ENCODE measurements around the gene HMOX1. TPM values are rescaled to one million over a fixed set of nuclear protein-coding genes. Genes with fewer than 3 reads are reported as not detected.
A peak's percentile ranks its signal among the peaks of the same experiment; 100 is the strongest.

The HMOX1 gene
- total RNA-seq, 1 donor from 2014 or later = 44.3 TPM

DNA sequence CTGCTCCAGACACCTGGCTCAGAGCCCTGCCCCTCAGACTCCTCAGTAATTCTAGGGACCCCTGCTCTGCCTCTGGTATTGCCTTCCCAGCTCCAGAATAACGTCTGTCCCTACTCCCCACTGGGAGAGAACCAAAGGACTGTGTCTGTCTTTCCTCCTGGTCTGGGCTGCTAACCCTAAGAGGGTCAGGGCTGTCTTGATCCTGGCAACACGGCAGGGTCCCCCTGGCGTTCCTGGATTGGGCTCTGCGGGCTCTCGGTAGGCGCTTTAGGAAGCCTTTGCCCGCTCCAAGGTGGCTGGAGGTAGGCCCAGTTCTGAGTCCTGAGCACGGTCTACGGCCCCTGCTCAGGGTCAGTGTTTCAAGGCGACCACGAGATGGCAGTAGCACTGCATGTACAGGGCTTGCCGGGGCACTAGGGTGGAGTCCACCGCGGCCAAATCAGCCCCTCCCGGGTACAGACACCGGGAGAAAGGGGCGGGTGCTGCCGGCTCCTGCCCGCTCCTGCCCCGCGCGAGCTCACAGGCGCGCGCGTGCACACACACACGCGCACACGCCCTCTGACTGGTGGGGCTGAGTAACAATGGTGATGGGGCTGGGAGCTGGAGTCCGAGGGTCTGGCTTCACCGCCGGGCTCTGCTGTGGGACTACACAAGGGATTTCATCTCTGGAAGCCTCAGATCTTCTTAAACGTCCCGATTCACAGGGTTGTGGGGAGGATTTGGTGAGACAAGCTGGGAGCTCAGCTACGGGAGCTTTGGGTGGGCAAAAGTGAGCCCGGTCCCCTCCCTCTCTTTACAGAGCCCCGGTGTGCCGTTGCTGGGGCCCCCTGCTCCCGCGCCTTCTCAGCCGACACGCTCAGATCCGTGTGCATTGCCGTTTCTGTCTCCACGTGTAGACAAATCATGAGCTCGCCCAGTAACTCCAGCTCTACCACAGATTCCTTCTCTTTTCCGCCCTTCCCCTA lies 30.1 kb upstream of the HMOX1 start:
- DNase-seq (ENCODE audit: extremely low spot score, unreplicated experiment) = peak; percentile 96
- Mint-ChIP-seq H3K27ac (ENCODE audit: unreplicated experiment) (peak overlapping the region; percentile 85), H3K36me3 (ENCODE audit: unreplicated experiment) (peaks cover 2% of the 10 kb centered on the region), H3K4me3 (ENCODE audit: unreplicated experiment) (peak overlapping the region; percentile 78), H3K4me1 (ENCODE audit: unreplicated experiment) (peaks cover 26% of the 10 kb centered on the region), H3K27me3 (ENCODE audit: unreplicated experiment) (no peaks in the 10 kb centered on the region), H3K9me3 (ENCODE audit: unreplicated experiment) (no peaks in the 10 kb centered on the region)
- TF ChIP-seq, protein P1, sequence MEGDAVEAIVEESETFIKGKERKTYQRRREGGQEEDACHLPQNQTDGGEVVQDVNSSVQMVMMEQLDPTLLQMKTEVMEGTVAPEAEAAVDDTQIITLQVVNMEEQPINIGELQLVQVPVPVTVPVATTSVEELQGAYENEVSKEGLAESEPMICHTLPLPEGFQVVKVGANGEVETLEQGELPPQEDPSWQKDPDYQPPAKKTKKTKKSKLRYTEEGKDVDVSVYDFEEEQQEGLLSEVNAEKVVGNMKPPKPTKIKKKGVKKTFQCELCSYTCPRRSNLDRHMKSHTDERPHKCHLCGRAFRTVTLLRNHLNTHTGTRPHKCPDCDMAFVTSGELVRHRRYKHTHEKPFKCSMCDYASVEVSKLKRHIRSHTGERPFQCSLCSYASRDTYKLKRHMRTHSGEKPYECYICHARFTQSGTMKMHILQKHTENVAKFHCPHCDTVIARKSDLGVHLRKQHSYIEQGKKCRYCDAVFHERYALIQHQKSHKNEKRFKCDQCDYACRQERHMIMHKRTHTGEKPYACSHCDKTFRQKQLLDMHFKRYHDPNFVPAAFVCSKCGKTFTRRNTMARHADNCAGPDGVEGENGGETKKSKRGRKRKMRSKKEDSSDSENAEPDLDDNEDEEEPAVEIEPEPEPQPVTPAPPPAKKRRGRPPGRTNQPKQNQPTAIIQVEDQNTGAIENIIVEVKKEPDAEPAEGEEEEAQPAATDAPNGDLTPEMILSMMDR (IDR thresholded peaks at IDR 0.05) = peak; percentile 97

DNA sequence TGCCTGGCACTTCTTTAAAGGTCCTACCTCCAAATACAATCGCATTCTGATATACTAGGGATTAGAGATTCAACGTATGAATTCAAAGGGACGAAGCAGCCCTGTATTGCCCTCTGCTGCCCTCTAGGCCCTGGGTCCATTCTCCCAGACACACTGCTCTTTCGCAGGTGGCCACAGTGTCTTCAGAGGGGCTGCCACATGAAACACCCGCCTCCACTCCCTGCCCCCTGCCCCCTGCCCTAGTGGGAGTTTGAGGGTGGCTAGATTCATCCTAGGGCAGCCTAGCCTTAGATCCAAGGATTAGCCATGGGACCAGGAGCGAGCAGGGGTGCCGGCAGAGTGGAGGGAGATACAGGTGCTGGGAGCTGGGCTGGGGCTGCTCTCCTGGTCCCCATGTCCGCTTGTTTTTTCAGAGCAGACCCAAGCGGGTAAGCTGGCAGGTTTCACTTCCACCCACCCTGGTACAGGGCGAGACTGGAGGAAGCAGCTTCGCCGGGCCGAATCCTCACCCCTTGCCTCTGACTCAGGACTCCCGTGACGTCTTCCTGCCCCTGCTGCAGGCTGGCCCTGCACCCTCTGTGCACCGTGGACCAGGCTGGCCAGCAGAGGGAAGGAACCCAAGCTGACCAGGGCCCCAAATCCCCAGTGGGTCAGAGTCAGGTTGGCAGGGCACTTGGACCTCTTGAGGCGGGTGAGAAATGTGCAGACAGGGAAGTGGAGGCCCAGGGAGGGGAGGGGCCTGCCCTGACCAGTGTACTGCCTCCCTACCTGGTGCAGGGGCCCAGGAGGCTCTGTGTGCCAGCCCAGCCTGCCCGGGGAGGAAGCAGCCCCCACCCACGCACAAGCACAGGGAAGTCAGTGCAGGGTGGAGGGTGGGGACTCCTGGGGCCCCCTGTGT lies 28.4 kb upstream of the HMOX1 start:
- no peak overlapping the region for H3K4me3 Mint-ChIP-seq (ENCODE audit: unreplicated experiment)
- H3K4me1 Mint-ChIP-seq (ENCODE audit: unreplicated experiment) = peaks cover 26% of the 10 kb centered on the region
- peaks cover 2% of the 10 kb centered on the region for H3K36me3 Mint-ChIP-seq (ENCODE audit: unreplicated experiment)
- DNase-seq (ENCODE audit: extremely low spot score, unreplicated experiment) = no peak
- H3K9me3 Mint-ChIP-seq (ENCODE audit: unreplicated experiment) = no peaks in the 10 kb centered on the region
- TF ChIP-seq, protein P1 (IDR thresholded peaks at IDR 0.05) = no peak
- no peak overlapping the region for H3K27ac Mint-ChIP-seq (ENCODE audit: unreplicated experiment)
- no peaks in the 10 kb centered on the region for H3K27me3 Mint-ChIP-seq (ENCODE audit: unreplicated experiment)

DNA sequence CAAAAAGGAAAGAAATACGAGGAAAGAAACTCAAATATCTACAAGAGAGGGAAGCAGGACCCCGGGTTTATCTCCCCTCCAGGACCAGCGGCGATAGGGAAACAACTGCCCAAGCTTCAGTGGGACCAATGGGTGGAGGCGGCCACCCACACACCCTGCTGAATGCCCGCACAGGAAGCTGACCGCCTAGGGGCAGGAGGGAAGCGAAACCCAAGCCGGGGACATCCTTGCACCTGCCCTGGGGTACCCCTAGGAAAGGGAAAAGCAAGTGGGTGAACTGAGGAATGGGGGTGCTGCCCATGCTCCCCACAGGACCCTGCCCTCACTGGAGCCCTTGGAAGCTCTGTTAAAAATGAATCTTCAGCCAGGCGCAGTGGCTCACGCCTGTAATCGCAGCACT lies 27.6 kb upstream of the HMOX1 start:
- no peak for DNase-seq (ENCODE audit: extremely low spot score, unreplicated experiment)
- H3K9me3 Mint-ChIP-seq (ENCODE audit: unreplicated experiment) = no peaks in the 10 kb centered on the region
- TF ChIP-seq, protein P1 (IDR thresholded peaks at IDR 0.05) = no peak
- H3K27ac Mint-ChIP-seq (ENCODE audit: unreplicated experiment) = no peak overlapping the region
- H3K36me3 Mint-ChIP-seq (ENCODE audit: unreplicated experiment) = no peaks in the 10 kb centered on the region
- H3K27me3 Mint-ChIP-seq (ENCODE audit: unreplicated experiment) = no peaks in the 10 kb centered on the region
- peaks cover 26% of the 10 kb centered on the region for H3K4me1 Mint-ChIP-seq (ENCODE audit: unreplicated experiment)
- H3K4me3 Mint-ChIP-seq (ENCODE audit: unreplicated experiment) = no peak overlapping the region

DNA sequence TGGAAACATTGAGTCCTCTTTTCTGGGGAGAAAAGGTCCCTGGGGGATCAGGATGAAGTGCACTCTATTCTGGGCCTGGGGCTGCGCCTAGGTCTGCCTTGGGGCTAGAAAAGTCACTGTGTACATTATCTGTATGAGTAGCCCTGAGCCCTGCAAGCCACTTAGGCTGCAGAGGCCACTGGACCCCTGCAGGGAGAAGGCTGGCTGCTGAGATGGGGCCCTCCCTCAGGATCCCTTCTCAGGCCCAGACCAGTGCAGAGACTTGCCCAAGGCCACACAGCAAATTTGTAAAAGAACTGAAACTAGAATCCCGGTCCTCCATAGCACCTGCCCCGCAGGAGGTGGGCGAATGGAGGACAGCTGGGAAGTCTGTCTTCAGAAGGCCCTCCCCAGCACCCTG lies 26.8 kb upstream of the HMOX1 start:
- TF ChIP-seq, protein P1 (IDR thresholded peaks at IDR 0.05) = no peak
- Mint-ChIP-seq H3K36me3 (ENCODE audit: unreplicated experiment) (no peaks in the 10 kb centered on the region), H3K27me3 (ENCODE audit: unreplicated experiment) (no peaks in the 10 kb centered on the region), H3K9me3 (ENCODE audit: unreplicated experiment) (no peaks in the 10 kb centered on the region), H3K27ac (ENCODE audit: unreplicated experiment) (no peak overlapping the region), H3K4me3 (ENCODE audit: unreplicated experiment) (no peak overlapping the region), H3K4me1 (ENCODE audit: unreplicated experiment) (peaks cover 26% of the 10 kb centered on the region)
- no peak for DNase-seq (ENCODE audit: extremely low spot score, unreplicated experiment)

Measured in osteocyte (in vitro differentiated cells).